GM23338 (cell line): ENCODE data around the gene BTBD9. TPM values are rescaled to one million over a fixed set of nuclear protein-coding genes. Genes with fewer than 3 reads are reported as not detected.

ENCODE experiments used
- polyA plus RNA-seq: library from polyadenylated mRNA; unstranded; fragments of >200 nt; fragmentation: Nextera tagmentation; extraction: Ambion mirVana; gene quantifications from 2 replicates; pipeline ENCODE4 v1.2.1, GENCODE V29; 2016
- small RNA-seq: library from RNA; depleted of rRNA; stranded (forward); fragments of <200 nt; gene quantifications from one replicate; pipeline ENCODE3, GENCODE V24; 2014; ENCODE audit warnings: low replicate concordance
- total RNA-seq: library from RNA; depleted of rRNA; stranded (reverse); fragments of >200 nt; shearing (Covaris generic); gene quantifications from 2 replicates; pipeline ENCODE4 v1.2.3, GENCODE V29; 2014; rRNA removed

Gene BTBD9
- total and polyA plus RNA-seq, 2 experiments from 2014 or later = 4.2 to 5.3 TPM

Small RNA genes lying within 50 kb of the gene (small RNA-seq; reads per million reads assigned to genes)
- not detected for gene RF00019
- 0.12 reads per million for gene RF00279

Other genes starting within 250 kb of the BTBD9 start
- gene GLO1, start 63.2 kb upstream of the BTBD9 start, total RNA-seq = 273 and 281 TPM in 2 replicates
- gene GLO1, start 63.2 kb upstream of the BTBD9 start, polyA plus RNA-seq = 224 and 273 TPM in 2 replicates
- gene DNAH8, start 75.4 kb upstream of the BTBD9 start, total RNA-seq = not detected in 2 replicates
- 0.02 TPM in 1 of 2 replicates, not detected in the other for gene DNAH8, start 75.4 kb upstream of the BTBD9 start, polyA plus RNA-seq